Hematopoietic multipotent progenitor cell treated with erythropoietin and hydrocortisone succinate and interleukin-3 and kit ligand, for 17 days (in vitro differentiated cells): ENCODE results near the gene MAPK10.
"Not testable (repeated sequence)": the region's sequence is repeated elsewhere in the genome, so short reads cannot be mapped to it uniquely, and the experiment has no call there.

Experiments used
- DNase-seq: peaks from one replicate; pipeline ENCODE4 v3.0.0-alpha.2; 2015; ENCODE audit warnings: low spot score

The MAPK10 gene

GRCh38 chr4:86035688-86036087 lies 324.2 kb downstream of the MAPK10 start:
- no peak for DNase-seq

GRCh38 chr4:86034616-86035015 lies 325.2 kb downstream of the MAPK10 start:
- no peak for DNase-seq

- no peak for DNase-seq
Observed at GRCh38 chr4:86033171-86033570, 326.7 kb downstream of the MAPK10 start.

GRCh38 chr4:86032476-86033022 lies 327.3 kb downstream of the MAPK10 start:
- no peak for DNase-seq

GRCh38 chr4:86031927-86032326 lies 327.9 kb downstream of the MAPK10 start:
- DNase-seq: no peak

GRCh38 chr4:86026720-86027119 lies 333.1 kb downstream of the MAPK10 start:
- DNase-seq: no peak

GRCh38 chr4:86021671-86022070 lies 338.2 kb downstream of the MAPK10 start:
- not testable (repeated sequence) for DNase-seq

GRCh38 chr4:86019906-86020305 lies 339.9 kb downstream of the MAPK10 start:
- no peak for DNase-seq

GRCh38 chr4:86019362-86019761 lies 340.5 kb downstream of the MAPK10 start:
- no peak for DNase-seq

GRCh38 chr4:86015412-86016350 lies 344.2 kb downstream of the MAPK10 start:
- DNase-seq: no peak

- DNase-seq: no peak
Observed at GRCh38 chr4:86014599-86014998, 345.3 kb downstream of the MAPK10 start.

GRCh38 chr4:86013621-86014020 lies 346.2 kb downstream of the MAPK10 start:
- DNase-seq: no peak

- no peak for DNase-seq
Observed at GRCh38 chr4:86011117-86011516, 348.7 kb downstream of the MAPK10 start.

GRCh38 chr4:86007042-86007441 lies 352.8 kb downstream of the MAPK10 start:
- DNase-seq: no peak

GRCh38 chr4:86006057-86006456 lies 353.8 kb downstream of the MAPK10 start:
- no peak for DNase-seq

GRCh38 chr4:86004030-86004429 lies 355.8 kb downstream of the MAPK10 start:
- DNase-seq: no peak

GRCh38 chr4:86001591-86001990 lies 358.3 kb downstream of the MAPK10 start:
- no peak for DNase-seq

- no peak for DNase-seq
Observed at GRCh38 chr4:85995361-85995760, 364.5 kb downstream of the MAPK10 start.

GRCh38 chr4:85994576-85994975 lies 365.3 kb downstream of the MAPK10 start:
- DNase-seq: no peak

- DNase-seq: no peak
Observed at GRCh38 chr4:85993641-85994040, 366.2 kb downstream of the MAPK10 start.

GRCh38 chr4:85986266-85986665 lies 373.6 kb downstream of the MAPK10 start:
- DNase-seq: no peak

- DNase-seq: no peak
Observed at GRCh38 chr4:85979276-85979675, 380.6 kb downstream of the MAPK10 start.

- no peak for DNase-seq
Observed at GRCh38 chr4:85970535-85970934, 389.3 kb downstream of the MAPK10 start.
